PC-9 (cell line): ENCODE data around the gene ATRNL1. TPM values are rescaled to one million over a fixed set of nuclear protein-coding genes. Genes with fewer than 3 reads are reported as not detected.

ENCODE experiments used
- BruUV-seq: library from RNA; stranded (reverse); fragments of 400-500 nt; replicated peaks from 2 replicates; lab custom pipeline; 2021; lab: Mats Ljungman, UMichigan
- CTCF ChIA-PET: fragments of 300-600 bp; sonication (Branson Sonifier 250); formaldehyde crosslinking; loops from one replicate; lab custom pipeline; 2022; ENCODE audit warnings: antibody characterized with exemption; lab: Charles Lee
- POLR2A ChIA-PET: fragments of 300-600 bp; sonication (Branson Sonifier 250); formaldehyde crosslinking; loops from one replicate; lab custom pipeline; 2022; ENCODE audit warnings: antibody characterized with exemption; ENCODE audit not compliant: unreplicated experiment; lab: Charles Lee
- DNase-seq, 2 experiments: peaks; one replicate each; pipeline versions ENCODE4 v3.0.0 to v3.0.0-alpha.2; 2015 to 2022; ENCODE audit warnings: mixed read lengths in 1 of 2
- H2AFZ ChIP-seq: fragments of 200-600 bp; sonication (generic); 2 replicates; pipeline ENCODE4 v1.8.1; 2017; ENCODE audit warnings: antibody characterized with exemption
- H3F3A ChIP-seq: fragments of 200-600 bp; sonication (generic); 2 replicates; pipeline ENCODE4 v1.8.1; 2017; ENCODE audit warnings: antibody characterized with exemption, mild to moderate bottlenecking, low read depth; ENCODE audit not compliant: insufficient read depth
- H3K27ac ChIP-seq: fragments of 200-600 bp; sonication (generic); 2 replicates; pipeline ENCODE4 v1.6.1; 2016; ENCODE audit warnings: mixed run types
- H3K27me3 ChIP-seq: fragments of 200-600 bp; sonication (generic); 2 replicates; pipeline ENCODE4 v1.6.1; 2016; ENCODE audit warnings: low read depth, mixed run types; ENCODE audit not compliant: insufficient read depth
- H3K36me3 ChIP-seq: fragments of 200-600 bp; sonication (generic); 2 replicates; pipeline ENCODE4 v1.6.1; 2016; ENCODE audit warnings: low read depth, mixed run types
- H3K4me1 ChIP-seq: fragments of 200-600 bp; sonication (generic); replicated peaks from 2 replicates; pipeline ENCODE4 v1.6.1; 2016; ENCODE audit warnings: mixed run types; ENCODE audit not compliant: insufficient read depth
- H3K4me2 ChIP-seq: fragments of 200-600 bp; sonication (generic); 2 replicates; pipeline ENCODE4 v1.6.1; 2017; ENCODE audit warnings: mixed run types
- H3K4me3 ChIP-seq: fragments of 200-600 bp; sonication (generic); 2 replicates; pipeline ENCODE4 v1.6.1; 2016; ENCODE audit warnings: mixed run types
- H3K79me2 ChIP-seq: fragments of 200-600 bp; sonication (generic); 2 replicates; pipeline ENCODE4 v1.6.1; 2017; ENCODE audit warnings: low read depth, mixed run types
- H3K9me2 ChIP-seq: fragments of 200-600 bp; sonication (generic); 2 replicates; pipeline ENCODE4 v1.8.1; 2017; ENCODE audit warnings: mild to moderate bottlenecking; ENCODE audit not compliant: insufficient read depth
- H3K9me3 ChIP-seq: fragments of 200-600 bp; sonication (generic); 2 replicates; pipeline ENCODE4 v1.8.1; 2016; ENCODE audit warnings: low read depth; ENCODE audit not compliant: insufficient read depth
- H4K20me1 ChIP-seq: fragments of 200-600 bp; sonication (generic); 2 replicates; pipeline ENCODE4 v1.8.1; 2017; ENCODE audit not compliant: insufficient read depth
- EZH2 ChIP-seq: fragments of 200-600 bp; sonication (generic); IDR thresholded peaks from 2 replicates; pipeline ENCODE4 v1.8.0; 2017; ENCODE audit warnings: antibody characterized with exemption, low read depth
- intact Hi-C: fragments of 100-400 bp; cut with micrococcal nuclease; formaldehyde crosslinking; loops from one replicate; pipeline ENCODE4 v1.10.0; 2022; ENCODE audit not compliant: unreplicated experiment
- total RNA-seq: library from RNA; stranded (reverse); gene quantifications from 2 replicates; pipeline ENCODE4 v1.2.3, GENCODE V29; 2021
- TF ChIP-seq, protein P1 (sequence below): fragments of 200-600 bp; sonication (generic); conservative IDR thresholded peaks from 2 replicates; pipeline ENCODE4 v1.6.1; 2017; ENCODE audit warnings: mixed run types, antibody characterized with exemption, mild to moderate bottlenecking, moderate library complexity

The ATRNL1 gene
- total RNA-seq, 1 experiment from 2014 or later = not detected

DNA sequence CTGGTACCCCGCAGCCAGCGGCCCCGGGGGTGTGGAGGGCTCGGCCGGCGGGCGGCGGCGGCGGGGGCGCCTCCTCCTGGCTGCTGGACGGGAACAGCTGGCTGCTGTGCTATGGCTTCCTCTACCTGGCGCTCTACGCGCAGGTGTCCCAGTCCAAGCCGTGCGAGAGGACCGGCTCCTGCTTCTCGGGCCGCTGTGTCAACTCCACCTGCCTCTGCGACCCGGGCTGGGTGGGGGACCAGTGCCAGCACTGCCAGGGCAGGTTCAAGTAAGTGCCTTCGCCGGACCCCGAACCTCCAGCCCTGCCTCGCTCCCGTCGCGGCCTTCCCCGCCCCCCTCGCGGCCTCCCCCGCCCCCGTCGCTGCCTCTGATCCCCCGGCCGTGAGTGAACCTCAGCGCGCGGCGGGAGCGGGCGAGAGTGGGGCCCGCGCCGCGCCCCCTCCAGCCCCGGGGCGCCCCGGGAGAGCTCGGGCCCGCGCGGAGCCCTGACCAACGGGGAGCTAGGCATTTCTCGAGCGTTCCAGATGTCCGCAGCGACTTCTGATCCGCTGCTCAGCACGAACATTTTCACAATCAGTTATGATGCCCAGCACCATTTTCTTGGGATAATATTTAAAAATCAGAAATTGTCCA lies 727 bp downstream of the ATRNL1 start:
- BruUV-seq = no TSS peak
- H3F3A ChIP-seq = no peaks in the 10 kb centered on the region
- peak overlapping the region; percentile 40; the same call in 1 of the 2 replicates for H3K4me3 ChIP-seq
- peak overlapping the region; percentile 56; the same call in 1 of the 2 replicates for H3K4me2 ChIP-seq
- no peaks in the 10 kb centered on the region for H3K9me3 ChIP-seq
- no peaks in the 10 kb centered on the region for H4K20me1 ChIP-seq
- intact Hi-C loops = no loop called here
- no peaks in the 10 kb centered on the region for H3K4me1 ChIP-seq
- TF ChIP-seq, protein P1, sequence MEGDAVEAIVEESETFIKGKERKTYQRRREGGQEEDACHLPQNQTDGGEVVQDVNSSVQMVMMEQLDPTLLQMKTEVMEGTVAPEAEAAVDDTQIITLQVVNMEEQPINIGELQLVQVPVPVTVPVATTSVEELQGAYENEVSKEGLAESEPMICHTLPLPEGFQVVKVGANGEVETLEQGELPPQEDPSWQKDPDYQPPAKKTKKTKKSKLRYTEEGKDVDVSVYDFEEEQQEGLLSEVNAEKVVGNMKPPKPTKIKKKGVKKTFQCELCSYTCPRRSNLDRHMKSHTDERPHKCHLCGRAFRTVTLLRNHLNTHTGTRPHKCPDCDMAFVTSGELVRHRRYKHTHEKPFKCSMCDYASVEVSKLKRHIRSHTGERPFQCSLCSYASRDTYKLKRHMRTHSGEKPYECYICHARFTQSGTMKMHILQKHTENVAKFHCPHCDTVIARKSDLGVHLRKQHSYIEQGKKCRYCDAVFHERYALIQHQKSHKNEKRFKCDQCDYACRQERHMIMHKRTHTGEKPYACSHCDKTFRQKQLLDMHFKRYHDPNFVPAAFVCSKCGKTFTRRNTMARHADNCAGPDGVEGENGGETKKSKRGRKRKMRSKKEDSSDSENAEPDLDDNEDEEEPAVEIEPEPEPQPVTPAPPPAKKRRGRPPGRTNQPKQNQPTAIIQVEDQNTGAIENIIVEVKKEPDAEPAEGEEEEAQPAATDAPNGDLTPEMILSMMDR = no peak
- TF ChIP-seq EZH2 = no peak
- H3K79me2 ChIP-seq = no peaks in the 10 kb centered on the region
- DNase-seq = peak in 1 of 2 experiments; percentile 7
- H3K36me3 ChIP-seq = no peaks in the 10 kb centered on the region
- H3K9me2 ChIP-seq = no peaks in the 10 kb centered on the region
- ChIA-PET POLR2A (no interaction called here), CTCF (interaction anchor here (0.6 to 0.7 kb wide), 2 partner anchors 225 to 1993 kb away, joined by 9 to 16 read pairs; no protein-coding TSS in a partner anchor)
- H3K27ac ChIP-seq = no peak overlapping the region
- no peaks in the 10 kb centered on the region for H3K27me3 ChIP-seq
- H2AFZ ChIP-seq = no peak overlapping the region

DNA sequence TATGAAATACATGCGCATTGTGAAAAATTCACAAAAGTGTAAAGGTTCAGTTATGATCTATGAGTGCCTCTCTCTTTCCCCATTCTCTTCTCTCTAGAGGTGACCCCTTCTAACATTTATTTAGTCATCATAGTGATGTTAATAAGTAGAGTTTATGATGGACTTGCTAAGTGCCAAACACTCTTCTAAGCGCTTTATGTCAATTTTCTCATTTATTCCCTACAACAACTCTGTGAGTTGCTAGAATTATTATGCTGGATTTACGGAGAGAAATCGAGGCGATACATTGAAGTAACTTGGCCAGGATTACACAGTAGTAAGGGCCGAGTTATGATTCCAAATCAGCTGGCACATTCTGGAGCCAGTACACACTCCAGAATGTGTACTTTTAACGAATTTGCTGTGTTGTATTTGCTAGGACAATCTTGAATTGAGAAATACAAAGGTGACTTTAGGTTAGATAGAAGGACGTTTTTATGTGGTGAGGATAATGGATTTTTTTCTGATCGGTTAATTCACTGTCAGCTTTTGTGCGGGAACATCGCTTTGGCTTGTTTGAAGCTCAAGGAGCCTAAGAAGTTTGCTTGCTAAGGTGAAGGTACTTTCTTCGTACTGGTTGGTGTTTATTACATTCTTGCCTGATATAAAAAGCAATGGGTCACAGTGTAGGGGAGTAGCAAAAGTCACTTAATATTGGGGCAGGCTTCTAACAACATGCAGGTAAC lies 1.4 kb downstream of the ATRNL1 start:
- Histone ChIP-seq H3K27ac (no peak overlapping the region), H4K20me1 (no peaks in the 10 kb centered on the region), H3K9me2 (no peaks in the 10 kb centered on the region), H3K9me3 (no peaks in the 10 kb centered on the region), H3F3A (no peaks in the 10 kb centered on the region), H3K4me2 (no peak overlapping the region), H3K36me3 (no peaks in the 10 kb centered on the region), H3K27me3 (no peaks in the 10 kb centered on the region), H3K4me3 (no peak overlapping the region), H3K4me1 (no peaks in the 10 kb centered on the region), H2AFZ (no peak overlapping the region), H3K79me2 (no peaks in the 10 kb centered on the region)
- CTCF ChIA-PET = interaction anchor here (0.6 to 0.7 kb wide), 2 partner anchors 226 to 1992 kb away, joined by 9 to 16 read pairs; no protein-coding TSS in a partner anchor
- intact Hi-C loops = no loop called here
- no peak for TF ChIP-seq EZH2
- TF ChIP-seq, protein P1 = no peak
- POLR2A ChIA-PET = no interaction called here
- no TSS peak for BruUV-seq
- no peak for DNase-seq

DNA sequence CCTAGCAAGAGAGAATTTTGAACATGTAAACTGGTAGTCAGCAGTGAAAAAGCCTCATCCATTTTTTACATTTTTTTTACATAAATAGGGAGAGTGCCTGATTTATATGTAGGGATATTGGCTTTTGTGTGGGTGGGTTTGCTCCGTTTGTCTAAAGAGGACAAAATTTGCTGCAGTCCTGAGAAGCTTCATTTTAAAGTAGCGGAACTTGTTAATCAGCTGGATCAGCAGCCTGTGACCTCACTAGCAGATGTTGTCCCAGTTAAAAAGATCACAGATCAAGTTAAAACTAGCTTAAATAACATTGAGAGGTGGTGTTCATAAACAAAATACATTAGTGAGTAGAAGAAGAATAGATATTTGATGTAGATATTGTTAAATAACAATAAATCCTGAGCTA lies 2.6 kb downstream of the ATRNL1 start:
- DNase-seq = no peak
- Histone ChIP-seq H3K9me2 (no peaks in the 10 kb centered on the region), H3K9me3 (no peaks in the 10 kb centered on the region), H3F3A (no peaks in the 10 kb centered on the region), H3K4me1 (no peaks in the 10 kb centered on the region), H2AFZ (no peak overlapping the region), H3K36me3 (no peaks in the 10 kb centered on the region), H3K4me2 (no peak overlapping the region), H3K27ac (no peak overlapping the region), H3K79me2 (no peaks in the 10 kb centered on the region), H4K20me1 (no peaks in the 10 kb centered on the region), H3K27me3 (no peaks in the 10 kb centered on the region), H3K4me3 (no peak overlapping the region)
- TF ChIP-seq EZH2 = no peak
- TF ChIP-seq, protein P1 = no peak
- intact Hi-C loops = no loop called here
- ChIA-PET POLR2A (no interaction called here), CTCF (no interaction called here)
- no TSS peak for BruUV-seq
